SK-N-SH treated with all-trans-retinoic acid at 6 μM for 48 hours (cell line): ENCODE data around the gene SEMA4D.

Experiments used
- ARNTL ChIP-seq: fragments of 450-650 bp; formaldehyde crosslinking; IDR thresholded peaks from 2 replicates; pipeline ENCODE4 v1.5.0; 2020; ENCODE audit warnings: low read depth, mild to moderate bottlenecking, moderate library complexity, borderline replicate concordance
- BACH2 ChIP-seq: fragments of 250-450 bp; sonication (Bioruptor Pico); IDR thresholded peaks from 2 replicates; pipeline ENCODE4 v1.9.0; 2021; ENCODE audit warnings: mild to moderate bottlenecking, borderline replicate concordance
- CSDC2 ChIP-seq: fragments of 250-450 bp; sonication (Bioruptor Pico); IDR thresholded peaks from 2 replicates; pipeline ENCODE4 v1.5.0; 2020; ENCODE audit warnings: mild to moderate bottlenecking, moderate library complexity
- PPARA ChIP-seq: fragments of 250-450 bp; sonication (Bioruptor Pico); IDR thresholded peaks from 2 replicates; pipeline ENCODE4 v1.5.0; 2020; ENCODE audit warnings: mild to moderate bottlenecking, borderline replicate concordance
- ZC3H10 ChIP-seq: fragments of 250-450 bp; sonication (Bioruptor Pico); IDR thresholded peaks from 2 replicates; pipeline ENCODE4 v1.5.1; 2021; ENCODE audit warnings: mild to moderate bottlenecking, moderate library complexity
- ZNF565 ChIP-seq: fragments of 450-650 bp; formaldehyde crosslinking; conservative IDR thresholded peaks from 2 replicates; pipeline ENCODE4 v1.5.0; 2020; ENCODE audit warnings: low read depth, mild to moderate bottlenecking, moderate library complexity
- TF ChIP-seq, protein P1 (sequence below): fragments of 250-450 bp; sonication (Bioruptor Pico); IDR thresholded peaks from 2 replicates; pipeline ENCODE4 v1.5.1; 2021; ENCODE audit warnings: mild to moderate bottlenecking, moderate library complexity
- TF ChIP-seq, protein P2 (sequence below): fragments of 250-450 bp; sonication (Bioruptor Pico); IDR thresholded peaks from 2 replicates; pipeline ENCODE4 v1.8.0; 2020; ENCODE audit warnings: mild to moderate bottlenecking, moderate library complexity, borderline replicate concordance

DNA sequence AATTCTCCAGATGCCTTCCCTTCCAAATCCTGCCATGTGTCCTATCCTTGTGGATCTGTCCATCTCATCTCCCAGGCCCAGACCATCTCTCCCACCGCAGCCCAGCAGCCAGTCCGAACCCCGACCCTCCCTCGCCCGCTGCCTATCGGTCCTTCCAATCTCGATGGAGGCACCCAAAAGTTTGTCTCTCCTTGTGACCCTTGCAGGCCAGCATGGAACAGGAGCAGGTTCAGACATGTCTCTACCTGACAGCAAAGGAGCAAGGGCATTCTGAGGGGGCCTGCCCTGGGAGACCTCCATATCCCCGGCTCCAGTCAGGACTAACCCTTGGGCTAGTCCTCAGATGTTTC lies 51.0 kb downstream of the SEMA4D start:
- TF ChIP-seq ZNF565 (CRISPR knock-in tag) (no peak), PPARA (CRISPR knock-in tag) (no peak), ZC3H10 (no peak), BACH2 (no peak), CSDC2 (CRISPR knock-in tag) (no peak), ARNTL (CRISPR knock-in tag) (no peak)
- TF ChIP-seq, protein P1, sequence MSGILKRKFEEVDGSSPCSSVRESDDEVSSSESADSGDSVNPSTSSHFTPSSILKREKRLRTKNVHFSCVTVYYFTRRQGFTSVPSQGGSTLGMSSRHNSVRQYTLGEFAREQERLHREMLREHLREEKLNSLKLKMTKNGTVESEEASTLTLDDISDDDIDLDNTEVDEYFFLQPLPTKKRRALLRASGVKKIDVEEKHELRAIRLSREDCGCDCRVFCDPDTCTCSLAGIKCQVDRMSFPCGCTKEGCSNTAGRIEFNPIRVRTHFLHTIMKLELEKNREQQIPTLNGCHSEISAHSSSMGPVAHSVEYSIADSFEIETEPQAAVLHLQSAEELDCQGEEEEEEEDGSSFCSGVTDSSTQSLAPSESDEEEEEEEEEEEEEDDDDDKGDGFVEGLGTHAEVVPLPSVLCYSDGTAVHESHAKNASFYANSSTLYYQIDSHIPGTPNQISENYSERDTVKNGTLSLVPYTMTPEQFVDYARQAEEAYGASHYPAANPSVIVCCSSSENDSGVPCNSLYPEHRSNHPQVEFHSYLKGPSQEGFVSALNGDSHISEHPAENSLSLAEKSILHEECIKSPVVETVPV (CRISPR knock-in tag), result no peak
- TF ChIP-seq, protein P2, sequence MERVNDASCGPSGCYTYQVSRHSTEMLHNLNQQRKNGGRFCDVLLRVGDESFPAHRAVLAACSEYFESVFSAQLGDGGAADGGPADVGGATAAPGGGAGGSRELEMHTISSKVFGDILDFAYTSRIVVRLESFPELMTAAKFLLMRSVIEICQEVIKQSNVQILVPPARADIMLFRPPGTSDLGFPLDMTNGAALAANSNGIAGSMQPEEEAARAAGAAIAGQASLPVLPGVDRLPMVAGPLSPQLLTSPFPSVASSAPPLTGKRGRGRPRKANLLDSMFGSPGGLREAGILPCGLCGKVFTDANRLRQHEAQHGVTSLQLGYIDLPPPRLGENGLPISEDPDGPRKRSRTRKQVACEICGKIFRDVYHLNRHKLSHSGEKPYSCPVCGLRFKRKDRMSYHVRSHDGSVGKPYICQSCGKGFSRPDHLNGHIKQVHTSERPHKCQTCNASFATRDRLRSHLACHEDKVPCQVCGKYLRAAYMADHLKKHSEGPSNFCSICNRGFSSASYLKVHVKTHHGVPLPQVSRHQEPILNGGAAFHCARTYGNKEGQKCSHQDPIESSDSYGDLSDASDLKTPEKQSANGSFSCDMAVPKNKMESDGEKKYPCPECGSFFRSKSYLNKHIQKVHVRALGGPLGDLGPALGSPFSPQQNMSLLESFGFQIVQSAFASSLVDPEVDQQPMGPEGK (CRISPR knock-in tag), result no peak
